Measurements from ENCODE around the gene ZWILCH. TPM values are rescaled to one million over a fixed set of nuclear protein-coding genes. Genes with fewer than 3 reads are reported as not detected.

The ZWILCH gene
- total and polyA plus RNA-seq, 8 donors = 0.89 to 46.7 (median 5.8) TPM

DNA sequence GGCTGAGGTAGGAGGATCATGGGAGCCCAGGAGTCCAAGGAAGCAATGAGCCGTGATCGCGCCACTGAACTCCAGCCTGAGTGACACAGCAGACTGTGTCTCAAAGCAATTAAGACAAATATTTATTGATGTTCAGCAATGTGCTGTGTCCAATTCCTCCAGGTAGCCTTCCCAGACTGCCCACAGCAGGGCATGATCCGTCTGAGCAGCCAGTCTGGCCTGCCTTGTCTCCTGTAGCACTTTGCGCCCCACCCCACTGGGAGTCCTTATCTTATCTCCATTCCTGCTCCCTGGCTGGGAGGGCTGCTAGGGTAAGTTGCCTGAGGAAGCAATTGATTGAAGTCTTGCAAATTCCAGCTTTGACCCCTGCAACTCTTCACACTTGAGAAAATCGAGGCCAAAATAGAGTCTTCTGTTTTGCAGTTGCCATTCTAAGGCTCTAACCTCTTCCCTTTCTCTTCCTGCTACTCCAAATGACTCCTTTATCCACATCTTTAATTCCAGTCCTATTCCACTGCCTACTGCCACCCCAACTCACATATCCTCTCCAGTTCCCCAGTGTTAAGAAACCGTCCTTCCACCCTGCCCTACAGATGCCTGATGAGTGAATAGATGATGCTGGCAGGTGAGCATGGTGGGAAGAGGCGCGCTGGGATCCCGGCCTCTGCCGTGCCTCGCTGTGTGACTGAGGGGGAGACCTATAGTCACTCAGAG lies 87.5 kb downstream of the ZWILCH start:
- Histone ChIP-seq H3K9me3 (no peaks in the 10 kb centered on the region), H3K36me3 (no peaks in the 10 kb centered on the region), H3K27ac (no peak overlapping the region), H3K27me3 (peaks cover 0 to 10% (median 0%) of the 10 kb centered on the region in 3 donors), H3K4me3 (no peak overlapping the region), H3K4me1 (peaks cover 0 to 6% (median 0%) of the 10 kb centered on the region in 4 donors)
- TF ChIP-seq POLR2AphosphoS5 (IDR thresholded peaks at IDR 0.05) (no peak), POLR2A (IDR thresholded peaks at IDR 0.05) (no peak), CTCF (IDR thresholded peaks at IDR 0.05) (no peak), EP300 (IDR thresholded peaks at IDR 0.05) (no peak)
- DNase-seq = peak; percentile 47 to 52
- intact Hi-C loops (cut with DNase I; ENCODE audit: low total_unique reads) = no loop called here
- WGBS, 5 donors = 75 to 83% (median 77%) methylated on average over 12 of the region's 12 CpGs

DNA sequence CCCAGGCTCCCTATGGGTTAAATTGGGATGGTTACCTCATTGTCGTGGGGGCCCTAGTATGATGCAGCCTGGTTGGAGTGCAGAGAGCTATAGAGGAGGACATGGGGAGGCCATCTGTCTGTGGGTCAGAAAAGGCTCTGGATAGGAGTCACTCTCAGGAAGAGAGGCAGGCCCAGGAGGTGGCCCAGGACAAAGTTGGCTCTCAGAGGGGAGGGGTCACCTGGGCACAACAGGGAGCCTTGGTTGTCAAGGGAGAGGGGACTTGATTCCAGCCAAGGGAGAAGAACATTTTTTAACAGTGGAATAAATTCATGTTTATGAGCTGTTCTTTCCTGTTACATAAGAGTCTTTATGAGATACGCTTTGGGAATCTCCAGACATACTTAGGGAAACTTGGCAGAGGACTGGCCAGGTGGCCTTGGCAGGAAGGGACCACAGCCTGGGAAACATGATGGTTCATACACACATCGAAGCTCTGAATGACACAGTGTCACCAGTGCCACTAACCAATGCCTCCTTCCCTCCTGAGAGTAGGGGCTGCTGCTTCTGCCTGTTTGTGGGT lies 88.2 kb downstream of the ZWILCH start:
- Histone ChIP-seq H3K27ac (no peak overlapping the region), H3K4me3 (no peak overlapping the region), H3K36me3 (no peaks in the 10 kb centered on the region), H3K27me3 (peaks cover 0 to 10% (median 0%) of the 10 kb centered on the region in 3 donors), H3K9me3 (no peaks in the 10 kb centered on the region), H3K4me1 (peaks cover 0 to 6% (median 0%) of the 10 kb centered on the region in 4 donors)
- WGBS, 5 donors = 55 to 84% (median 71%) methylated on average over 3 of the region's 3 CpGs
- no peak for DNase-seq
- intact Hi-C loops (cut with DNase I; ENCODE audit: low total_unique reads) = no loop called here
- TF ChIP-seq CTCF (IDR thresholded peaks at IDR 0.05) = no peak
- TF ChIP-seq POLR2AphosphoS5 (IDR thresholded peaks at IDR 0.05) = no peak
- TF ChIP-seq POLR2A (IDR thresholded peaks at IDR 0.05) = no peak
- no peak for TF ChIP-seq EP300 (IDR thresholded peaks at IDR 0.05)

- no peaks in the 10 kb centered on the region for H3K36me3 ChIP-seq
- H3K27ac ChIP-seq = no peak overlapping the region
- no peaks in the 10 kb centered on the region for H3K9me3 ChIP-seq
- 64 to 81% (median 80%) methylated on average over 7 to 10 of the region's 10 CpGs for WGBS, 5 donors
- peaks cover 0 to 6% (median 0%) of the 10 kb centered on the region in 4 donors for H3K4me1 ChIP-seq
- H3K4me3 ChIP-seq = no peak overlapping the region
- peak in 1 of 2 donors; percentile 29 for DNase-seq
- TF ChIP-seq POLR2A (IDR thresholded peaks at IDR 0.05) = no peak
- TF ChIP-seq POLR2AphosphoS5 (IDR thresholded peaks at IDR 0.05) = no peak
- TF ChIP-seq CTCF (IDR thresholded peaks at IDR 0.05) = no peak
- no peak for TF ChIP-seq EP300 (IDR thresholded peaks at IDR 0.05)
- peaks cover 0 to under 1% (median 0%) of the 10 kb centered on the region in 3 donors for H3K27me3 ChIP-seq
- intact Hi-C loops (cut with DNase I; ENCODE audit: low total_unique reads) = no loop called here
These were observed 89.2 kb downstream of the ZWILCH start for GRCh38 chr15:66594344-66594743.

DNA sequence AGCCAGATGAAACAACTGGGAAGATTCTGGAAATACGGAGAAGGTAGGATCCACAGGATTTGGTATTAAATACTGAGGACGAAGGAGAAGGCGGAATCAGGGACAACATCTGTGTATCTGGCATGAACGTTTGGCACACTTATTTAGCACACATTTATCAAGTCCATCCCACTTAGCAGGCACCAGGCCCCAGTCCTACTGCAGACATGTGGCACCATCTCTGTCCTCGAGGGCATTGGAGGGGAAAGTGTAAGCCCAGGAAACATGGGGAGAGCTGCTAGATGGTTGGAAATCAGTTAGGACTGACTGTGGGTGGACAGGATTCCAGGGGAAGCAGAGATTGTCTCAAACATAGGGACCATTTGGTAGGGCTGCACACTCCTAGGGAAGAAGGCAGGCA lies 89.7 kb downstream of the ZWILCH start:
- Histone ChIP-seq H3K4me1 (peaks cover 0 to 6% (median 0%) of the 10 kb centered on the region in 4 donors), H3K27ac (no peak overlapping the region), H3K4me3 (no peak overlapping the region), H3K9me3 (no peaks in the 10 kb centered on the region), H3K27me3 (no peaks in the 10 kb centered on the region), H3K36me3 (no peaks in the 10 kb centered on the region)
- DNase-seq = no peak
- intact Hi-C loops (cut with DNase I; ENCODE audit: low total_unique reads) = no loop called here
- 78 to 85% (median 81%) methylated on average over 5 of the region's 5 CpGs for WGBS, 5 donors
- TF ChIP-seq EP300 (IDR thresholded peaks at IDR 0.05) = no peak
- no peak for TF ChIP-seq CTCF (IDR thresholded peaks at IDR 0.05)
- TF ChIP-seq POLR2AphosphoS5 (IDR thresholded peaks at IDR 0.05) = no peak
- no peak for TF ChIP-seq POLR2A (IDR thresholded peaks at IDR 0.05)
